ENCODE measurements around the gene MVB12B.

DNA sequence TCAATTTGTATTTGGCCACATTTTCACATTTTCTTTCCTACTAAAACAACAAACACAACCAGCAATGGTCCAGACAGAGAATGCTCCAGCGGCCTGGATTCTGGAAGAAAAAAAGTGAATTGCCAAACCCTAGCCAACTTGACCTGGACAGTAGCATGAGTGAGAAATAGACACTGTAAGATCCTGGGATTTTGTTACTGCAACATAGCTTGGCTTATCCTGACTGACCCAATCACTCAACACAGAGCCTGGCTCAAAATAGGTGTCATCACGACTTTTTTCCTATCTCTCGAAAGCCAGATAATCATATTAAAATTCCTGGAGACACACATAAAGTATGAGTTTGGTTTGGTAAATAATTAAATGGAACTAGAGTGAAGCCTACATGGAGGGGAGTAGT lies 25.4 kb upstream of the MVB12B start:
- TF ChIP-seq POLR2A (IDR thresholded peaks at IDR 0.05; ENCODE audit: borderline replicate concordance, extremely low read depth, insufficient read depth, insufficient read length) (no peak), POLR2AphosphoS5 (IDR thresholded peaks at IDR 0.05; ENCODE audit: low read depth, low read length) (no peak), CTCF (IDR thresholded peaks at IDR 0.05 in 2 of 3, conservative IDR thresholded peaks at IDR 0.05 in 1 of 3; ENCODE audit: borderline replicate concordance in 1 of 3, insufficient read depth in 1 of 3, low read depth in 2 of 3, low read length in 2 of 3) (no peak), EZH2 (IDR thresholded peaks at IDR 0.05) (no peak), RAD21 (IDR thresholded peaks at IDR 0.05; ENCODE audit: low read depth) (no peak), ELF1 (IDR thresholded peaks at IDR 0.05; ENCODE audit: borderline replicate concordance, low read depth) (no peak), CBX3 (IDR thresholded peaks at IDR 0.05; ENCODE audit: low read depth) (no peak), SIN3A (IDR thresholded peaks at IDR 0.05; ENCODE audit: low read depth) (no peak), REST (IDR thresholded peaks at IDR 0.05; ENCODE audit: low read depth) (no peak)
- TF ChIP-seq, protein P1, sequence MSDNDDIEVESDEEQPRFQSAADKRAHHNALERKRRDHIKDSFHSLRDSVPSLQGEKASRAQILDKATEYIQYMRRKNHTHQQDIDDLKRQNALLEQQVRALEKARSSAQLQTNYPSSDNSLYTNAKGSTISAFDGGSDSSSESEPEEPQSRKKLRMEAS (IDR thresholded peaks at IDR 0.05): no peak
- TF ChIP-seq, protein P2, sequence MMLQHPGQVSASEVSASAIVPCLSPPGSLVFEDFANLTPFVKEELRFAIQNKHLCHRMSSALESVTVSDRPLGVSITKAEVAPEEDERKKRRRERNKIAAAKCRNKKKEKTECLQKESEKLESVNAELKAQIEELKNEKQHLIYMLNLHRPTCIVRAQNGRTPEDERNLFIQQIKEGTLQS (IDR thresholded peaks at IDR 0.05): no peak

All from HCT116 (cell line).